Hepatocyte (in vitro differentiated cells): ENCODE results near the gene SLC4A3.

Experiments
- EZH2 ChIP-seq: fragments of 200-600 bp; sonication (generic); IDR thresholded peaks from 2 replicates; pipeline ENCODE4 v1.6.1; 2016; ENCODE audit warnings: antibody characterized with exemption, mild to moderate bottlenecking, borderline replicate concordance
- EZH2phosphoT487 ChIP-seq: fragments of 200-600 bp; sonication (generic); IDR thresholded peaks from one replicate; pipeline ENCODE4 v1.6.1; 2018; ENCODE audit warnings: antibody characterized with exemption, mild to moderate bottlenecking, low read depth, moderate library complexity; ENCODE audit not compliant: unreplicated experiment, severe bottlenecking
- TF ChIP-seq, protein P1 (sequence below): fragments of 200-600 bp; sonication (generic); IDR thresholded peaks from 2 replicates; pipeline ENCODE4 v1.5.1; 2016; ENCODE audit warnings: antibody characterized with exemption, mild to moderate bottlenecking; ENCODE audit not compliant: poor library complexity

DNA sequence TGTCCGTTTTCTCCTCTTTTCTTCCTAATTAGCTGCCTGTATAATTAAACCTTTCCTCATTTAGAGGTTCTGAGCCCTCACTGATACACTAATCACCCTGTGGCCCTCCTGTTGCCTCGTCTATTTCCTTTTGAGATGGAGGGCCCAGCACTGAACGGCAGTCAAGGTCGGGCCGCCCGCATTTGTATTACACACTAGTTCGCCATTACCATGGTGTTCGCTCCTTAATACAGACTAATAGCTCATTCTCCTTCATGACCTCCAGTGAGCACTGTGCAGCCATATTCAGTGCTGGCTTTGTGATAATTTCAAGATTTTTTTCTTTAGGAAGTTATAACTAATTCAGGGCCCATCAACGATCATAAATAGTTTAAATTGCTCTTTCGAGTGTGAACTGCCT, 64.1 kb downstream of the SLC4A3 start:
- TF ChIP-seq, protein P1, sequence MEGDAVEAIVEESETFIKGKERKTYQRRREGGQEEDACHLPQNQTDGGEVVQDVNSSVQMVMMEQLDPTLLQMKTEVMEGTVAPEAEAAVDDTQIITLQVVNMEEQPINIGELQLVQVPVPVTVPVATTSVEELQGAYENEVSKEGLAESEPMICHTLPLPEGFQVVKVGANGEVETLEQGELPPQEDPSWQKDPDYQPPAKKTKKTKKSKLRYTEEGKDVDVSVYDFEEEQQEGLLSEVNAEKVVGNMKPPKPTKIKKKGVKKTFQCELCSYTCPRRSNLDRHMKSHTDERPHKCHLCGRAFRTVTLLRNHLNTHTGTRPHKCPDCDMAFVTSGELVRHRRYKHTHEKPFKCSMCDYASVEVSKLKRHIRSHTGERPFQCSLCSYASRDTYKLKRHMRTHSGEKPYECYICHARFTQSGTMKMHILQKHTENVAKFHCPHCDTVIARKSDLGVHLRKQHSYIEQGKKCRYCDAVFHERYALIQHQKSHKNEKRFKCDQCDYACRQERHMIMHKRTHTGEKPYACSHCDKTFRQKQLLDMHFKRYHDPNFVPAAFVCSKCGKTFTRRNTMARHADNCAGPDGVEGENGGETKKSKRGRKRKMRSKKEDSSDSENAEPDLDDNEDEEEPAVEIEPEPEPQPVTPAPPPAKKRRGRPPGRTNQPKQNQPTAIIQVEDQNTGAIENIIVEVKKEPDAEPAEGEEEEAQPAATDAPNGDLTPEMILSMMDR, result no peak
- TF ChIP-seq EZH2, result no peak
- no peak for TF ChIP-seq EZH2phosphoT487
